Parietal lobe (tissue), 1 donor: Measurements from ENCODE around the gene ZNF274. TPM values are rescaled to one million over a fixed set of nuclear protein-coding genes. Genes with fewer than 3 reads are reported as not detected.

Experiments
- total RNA-seq: library from RNA; depleted of rRNA; stranded (reverse); fragments of >200 nt; gene quantifications from one replicate; pipeline ENCODE4 v1.2.3, GENCODE V29; 2014

The ZNF274 gene
- total RNA-seq: 43.8 TPM

DNA sequence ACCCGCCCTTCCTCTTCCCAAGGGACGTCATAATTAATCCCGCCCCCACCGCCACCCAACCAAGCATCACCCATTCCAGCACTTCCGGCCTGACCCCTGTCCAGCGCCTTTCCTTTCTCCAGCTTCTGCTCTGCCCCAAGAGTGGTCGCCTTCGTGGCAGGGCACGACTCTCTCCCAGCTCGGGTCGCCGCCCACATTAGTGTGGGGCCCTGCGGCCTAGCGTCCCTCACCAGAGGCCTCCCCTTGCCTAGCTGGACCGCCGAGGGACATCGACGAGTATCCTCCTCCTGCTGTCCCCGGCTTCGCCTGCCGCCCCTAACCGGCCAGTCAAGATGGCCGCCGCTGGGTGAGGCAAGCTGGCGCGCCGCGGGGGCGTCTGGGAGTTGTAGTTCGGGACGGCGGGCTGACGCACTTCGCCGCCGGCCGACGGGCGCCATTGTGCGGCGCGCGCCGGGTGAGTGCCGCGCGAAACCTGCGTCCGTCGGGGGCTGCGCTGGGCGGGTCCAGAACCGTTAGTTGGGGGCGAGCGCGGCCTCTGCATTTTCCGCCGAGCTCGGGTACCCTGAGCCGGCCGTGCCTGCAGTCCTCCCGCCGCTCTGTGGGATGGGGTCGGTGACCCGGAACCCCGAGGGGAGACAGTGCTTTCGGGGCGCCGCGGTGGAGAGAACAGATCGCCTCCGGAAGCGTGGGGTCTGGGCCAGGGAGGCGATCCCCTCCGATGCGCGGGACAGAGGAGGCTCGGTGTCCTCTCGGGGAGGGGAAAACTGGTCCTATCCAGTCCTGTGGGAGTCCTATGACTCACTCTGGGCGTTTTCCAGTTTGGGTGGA, at the start of gene ZNF274:
TSS of gene ZNF274 (plus strand) at position 73 of the 828 bp plus-strand sequence. CDS start 905 bp downstream, outside the sequence.

GRCh38 chr19:58150328-58150921, 32.4 kb upstream of the ZNF274 start, which contains the start of gene ZNF329:
Gene ZNF329 (minus strand): TSS chr19:58150789. CDS start chr19:58129503, 21,286 bp downstream.

DNA sequence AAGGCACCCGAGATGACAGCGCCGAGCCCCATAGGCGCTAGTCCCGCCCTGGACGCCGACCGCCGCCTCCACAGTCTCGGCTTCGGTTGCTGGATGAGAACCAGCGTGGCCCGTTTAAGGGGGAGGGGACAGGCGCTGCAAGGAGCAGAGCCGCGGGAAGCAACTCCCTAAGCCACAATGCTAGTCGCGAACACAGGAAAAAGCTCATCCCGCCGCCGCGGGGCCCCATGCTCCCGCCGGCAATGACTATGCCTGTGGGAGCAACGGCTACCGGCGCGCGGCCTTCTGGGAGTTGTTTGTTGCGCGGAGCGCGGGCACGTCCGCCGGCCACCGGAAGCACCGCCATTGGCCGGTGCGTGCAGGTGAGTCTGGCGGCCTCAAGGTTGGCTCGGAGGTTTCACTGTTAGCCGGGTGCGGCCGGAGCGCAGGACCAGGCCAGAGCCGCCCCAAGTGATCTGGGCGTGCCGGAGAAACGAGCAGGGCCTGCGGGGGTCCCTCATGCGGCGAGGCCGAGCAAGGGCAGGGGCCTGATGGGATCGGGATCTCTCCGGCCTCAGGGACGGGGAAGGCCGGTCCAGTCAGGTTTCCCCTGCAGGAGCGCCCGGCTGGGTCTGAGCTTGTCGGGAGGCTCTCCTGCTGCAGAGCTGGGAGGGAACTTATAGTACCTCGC, 45.9 kb downstream of the ZNF274 start, which contains the start of gene ZNF544:
TSS of gene ZNF544 (plus strand) at position 330 of the 670 bp plus-strand sequence. CDS start 15,110 bp downstream, outside the sequence.

Other genes starting within 250 kb of the ZNF274 start
- gene ZNF418, start 247.7 kb upstream of the ZNF274 start, total RNA-seq: 65.7 TPM
- 19.7 TPM for gene ZNF256, start 235.4 kb upstream of the ZNF274 start, total RNA-seq
- gene C19orf18, start 208.5 kb upstream of the ZNF274 start, total RNA-seq: not detected
- gene ZNF606, start 180.2 kb upstream of the ZNF274 start, total RNA-seq: 65.1 TPM
- gene ZSCAN1, start 149.0 kb upstream of the ZNF274 start, total RNA-seq: 0.94 TPM
- gene ZNF135, start 123.8 kb upstream of the ZNF274 start, total RNA-seq: 40.4 TPM
- gene ZSCAN18, start 84.8 kb upstream of the ZNF274 start, total RNA-seq: 117 TPM
- 28.5 TPM for gene ZNF329, start 32.3 kb upstream of the ZNF274 start, total RNA-seq
- 72.0 TPM for gene ZNF544, start 45.9 kb downstream of the ZNF274 start, total RNA-seq
- 27.5 TPM for gene ZNF8, start 95.9 kb downstream of the ZNF274 start, total RNA-seq
- 49.8 TPM for gene ERVK3-1, start 122.3 kb downstream of the ZNF274 start, total RNA-seq
- gene ZSCAN22, start 143.9 kb downstream of the ZNF274 start, total RNA-seq: 4.4 TPM
- gene A1BG, start 170.4 kb downstream of the ZNF274 start, total RNA-seq: 4.1 TPM
- 8.1 TPM for gene ZNF497, start 179.7 kb downstream of the ZNF274 start, total RNA-seq
- gene ZNF837, start 198.0 kb downstream of the ZNF274 start, total RNA-seq: 1.6 TPM
- 1,498 TPM for gene RPS5, start 204.2 kb downstream of the ZNF274 start, total RNA-seq
- gene RNF225, start 212.6 kb downstream of the ZNF274 start, total RNA-seq: not detected
- gene ZNF584, start 225.6 kb downstream of the ZNF274 start, total RNA-seq: 27.9 TPM